ENCODE data around the gene TEAD3. TPM values are rescaled to one million over a fixed set of nuclear protein-coding genes. Genes with fewer than 3 reads are reported as not detected.
"Not testable (repeated sequence)": the region's sequence is repeated elsewhere in the genome, so short reads cannot be mapped to it uniquely, and the experiment has no call there.

TEAD3 gene
- 25.3 TPM for total RNA-seq
- long read RNA-seq, partial matches to known transcripts = 24 of 40 reads
- long read RNA-seq, other reads (novel, unspliced or antisense) = 16 of 40 reads

DNA sequence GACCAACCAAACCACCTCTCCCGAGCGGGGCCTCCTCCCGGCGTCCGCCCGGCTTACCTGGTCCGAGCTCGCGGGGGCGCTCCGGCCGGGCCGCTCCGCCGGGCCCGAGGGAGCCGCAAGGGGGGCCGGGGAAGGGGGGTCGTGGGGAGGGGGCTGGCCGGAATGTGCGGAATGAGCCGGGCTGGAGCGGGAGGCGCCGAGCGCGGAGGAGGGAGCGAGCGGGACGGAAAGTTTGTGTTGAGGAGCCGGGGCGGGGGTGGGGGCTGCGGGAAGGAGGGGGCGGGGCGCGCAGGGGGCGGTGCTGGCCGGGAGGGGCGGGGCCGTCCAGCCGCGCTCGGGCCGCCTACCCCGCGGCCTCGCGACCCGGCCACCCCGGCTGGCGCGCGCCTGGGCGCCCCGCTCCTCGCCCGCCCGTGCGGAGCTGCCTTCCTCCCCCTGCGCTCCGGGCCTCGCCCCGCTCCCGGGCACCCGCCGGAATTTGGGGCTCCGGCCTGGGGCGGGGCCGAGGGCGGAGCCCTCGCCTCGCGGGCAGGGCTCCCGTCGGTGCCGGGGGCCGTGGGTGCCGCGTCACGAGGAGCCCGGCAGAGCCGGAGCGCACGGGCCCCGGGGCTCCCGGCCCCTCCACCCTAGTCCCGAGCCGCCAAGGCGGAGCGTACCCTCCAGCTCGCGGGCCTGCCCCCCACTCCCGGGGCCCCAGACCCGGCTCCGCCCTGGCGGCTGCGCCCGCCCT lies at the start of gene TEAD3:
TEAD3 (minus strand) TSS at position 239 of the 730 bp plus-strand sequence.
- no peak for DNase-seq (ENCODE audit: low spot score)

DNA sequence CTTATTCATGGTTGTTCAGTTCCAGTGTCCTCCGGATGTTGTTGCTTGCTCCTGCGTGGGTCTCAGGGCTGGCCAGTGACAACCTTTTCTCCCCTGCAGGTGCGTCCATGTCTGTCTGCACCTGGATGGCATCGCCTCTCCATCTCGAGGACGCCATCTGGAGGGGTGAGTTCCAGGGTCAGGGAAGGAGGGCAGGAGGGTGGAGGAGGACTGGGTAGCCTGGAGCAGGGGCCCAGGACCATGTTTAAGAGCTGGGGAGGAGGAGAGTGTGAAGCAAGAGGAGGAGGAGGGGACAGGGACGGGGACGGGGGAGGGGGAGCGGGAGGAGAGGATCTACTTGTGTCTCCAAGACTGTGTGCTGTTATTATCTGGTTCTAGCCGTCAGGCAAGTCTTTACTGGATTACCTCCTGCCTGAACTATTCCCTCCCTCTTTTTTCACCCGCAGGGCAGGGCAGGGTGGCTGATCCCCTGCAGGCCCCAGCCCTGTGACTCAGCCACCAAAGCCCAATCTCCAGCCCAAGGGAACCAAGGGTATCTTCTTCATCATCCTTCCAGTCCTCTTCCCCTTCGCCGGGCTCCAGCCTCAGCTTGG lies 48.0 kb upstream of the TEAD3 start:
- DNase-seq (ENCODE audit: low spot score) = no peak

- DNase-seq (ENCODE audit: low spot score) = no peak
Observed at GRCh38 chr6:35543459-35544193, 46.7 kb upstream of the TEAD3 start.

DNA sequence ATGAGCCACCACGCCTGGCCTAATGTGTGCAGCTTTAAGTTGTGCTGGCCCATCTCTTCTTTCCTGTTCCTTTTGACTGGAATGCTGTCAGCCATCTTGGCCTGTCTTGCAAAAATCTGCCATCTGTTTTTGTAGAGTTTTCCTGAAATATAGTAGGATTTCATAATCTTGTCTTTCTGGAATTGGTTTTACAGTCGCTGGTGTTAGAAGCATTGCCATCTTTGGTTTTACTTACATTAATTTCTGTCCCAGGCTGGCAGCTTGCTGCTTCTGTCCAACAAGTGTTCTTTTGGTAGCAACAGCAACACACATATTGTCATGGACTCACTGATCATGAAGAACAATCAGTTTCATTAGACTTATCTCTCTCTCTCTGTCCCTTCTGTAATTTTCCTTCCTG lies 45.0 kb upstream of the TEAD3 start:
- no peak for DNase-seq (ENCODE audit: low spot score)

DNA sequence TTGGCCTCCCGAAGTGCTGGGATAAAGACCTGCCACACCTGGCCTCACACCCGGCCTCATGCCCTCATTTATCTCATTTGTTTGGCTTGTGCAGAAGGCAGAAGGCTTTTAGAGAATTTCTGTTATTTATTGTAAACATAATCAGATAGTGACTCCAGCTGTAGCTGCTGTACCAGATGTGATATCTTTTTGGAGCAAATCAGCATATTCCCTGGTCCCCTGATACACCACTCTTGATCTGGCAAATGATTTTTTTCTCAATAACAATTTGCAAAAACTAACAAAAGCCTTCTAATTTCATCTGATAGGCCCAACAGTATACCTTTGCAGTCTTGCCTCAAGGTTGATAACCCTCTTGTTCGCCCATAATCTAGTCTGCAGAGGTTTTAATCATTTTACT lies 42.3 kb upstream of the TEAD3 start:
- DNase-seq (ENCODE audit: low spot score) = no peak

DNA sequence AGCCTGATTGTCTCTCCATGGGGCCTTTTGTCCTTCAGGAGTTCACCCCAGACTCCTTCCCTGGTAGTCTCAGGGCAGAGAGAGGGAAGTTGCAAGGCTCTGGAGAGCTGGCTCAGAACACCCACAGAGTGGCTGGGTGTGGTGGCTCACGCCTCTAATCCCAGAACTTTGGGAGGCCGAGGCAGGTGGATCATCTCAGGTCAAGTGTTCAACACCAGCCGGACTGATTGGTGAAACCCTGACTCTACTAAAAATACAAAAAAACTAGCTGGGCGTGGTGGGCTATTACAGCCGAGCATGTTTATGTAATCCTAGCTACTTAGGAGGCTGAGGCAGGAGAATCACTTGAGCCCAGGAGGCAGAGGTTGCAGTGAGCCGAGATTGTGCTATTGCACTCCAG lies 39.0 kb upstream of the TEAD3 start:
- not testable (repeated sequence) for DNase-seq (ENCODE audit: low spot score)

GRCh38 chr6:35534407-35535170 lies 37.7 kb upstream of the TEAD3 start:
- DNase-seq (ENCODE audit: low spot score) = no peak

DNA sequence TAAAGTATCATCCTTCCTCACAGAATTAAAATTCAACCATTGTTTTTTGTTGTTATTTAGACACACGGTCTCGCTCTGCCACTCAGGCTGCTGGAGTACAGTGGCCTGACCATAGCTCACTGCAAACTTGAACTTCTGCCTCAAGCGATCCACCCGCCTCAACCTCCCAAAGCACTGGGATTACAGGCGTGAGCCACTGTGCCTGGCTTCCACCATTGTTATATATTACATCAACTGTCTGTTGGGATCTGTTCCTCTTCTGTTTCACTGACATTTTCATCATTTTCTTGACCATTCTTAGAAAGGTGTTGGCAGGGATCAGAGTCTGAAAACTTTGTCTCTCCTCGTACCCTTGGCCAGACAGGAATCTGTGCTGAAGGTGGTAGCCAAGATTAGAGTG lies 37.1 kb upstream of the TEAD3 start:
- no peak for DNase-seq (ENCODE audit: low spot score)

GRCh38 chr6:35532126-35532525 lies 35.2 kb upstream of the TEAD3 start:
- DNase-seq (ENCODE audit: low spot score) = no peak

GRCh38 chr6:35524380-35525020 lies 27.6 kb upstream of the TEAD3 start:
- DNase-seq (ENCODE audit: low spot score) = no peak

- peak; percentile 93 for DNase-seq (ENCODE audit: low spot score)
Observed at GRCh38 chr6:35522660-35523658, 26.1 kb upstream of the TEAD3 start.

DNA sequence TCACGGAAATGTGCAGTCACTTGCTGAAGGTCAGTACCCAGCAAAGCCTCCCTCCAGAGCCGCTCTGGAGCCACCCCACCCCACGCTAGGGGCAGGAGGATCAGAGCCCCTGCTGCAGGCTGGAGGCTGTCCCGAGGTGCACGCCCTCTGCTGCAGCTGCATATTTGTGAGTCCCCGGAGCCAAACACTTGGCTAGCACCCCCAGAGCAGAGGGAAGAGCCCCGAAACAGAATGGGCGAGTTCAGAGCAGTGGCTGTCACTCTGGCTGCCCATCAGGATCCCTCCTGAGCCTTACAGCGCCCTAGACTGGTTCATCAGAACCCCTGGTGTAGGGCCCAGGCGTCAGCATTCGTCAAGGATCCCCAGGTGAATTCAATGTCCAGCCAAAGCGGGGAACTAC lies 25.3 kb upstream of the TEAD3 start:
- no peak for DNase-seq (ENCODE audit: low spot score)

DNA sequence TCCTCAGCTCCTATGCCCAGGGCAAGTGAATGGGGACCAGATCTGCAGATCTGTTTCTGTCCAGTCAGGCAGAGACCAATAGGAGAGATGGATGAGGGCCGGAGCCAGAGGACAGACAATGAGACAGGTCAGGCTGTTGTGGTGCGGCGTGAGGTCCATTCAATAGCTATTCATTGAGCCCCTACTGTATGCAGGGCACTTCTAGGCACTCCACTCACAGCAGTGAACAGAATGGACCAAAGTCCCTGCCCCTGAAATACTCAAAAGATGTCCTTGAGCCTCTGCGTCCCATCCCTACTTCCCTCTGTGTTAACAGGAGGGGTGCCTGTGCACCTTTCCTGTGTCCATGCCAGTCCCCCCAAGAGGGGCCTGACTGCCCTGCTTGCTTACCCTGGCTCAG lies 24.4 kb upstream of the TEAD3 start:
- no peak for DNase-seq (ENCODE audit: low spot score)

- DNase-seq (ENCODE audit: low spot score) = no peak
Observed at GRCh38 chr6:35519313-35520015, 22.6 kb upstream of the TEAD3 start.

- no peak for DNase-seq (ENCODE audit: low spot score)
Observed at GRCh38 chr6:35518566-35519312, 21.9 kb upstream of the TEAD3 start.

DNA sequence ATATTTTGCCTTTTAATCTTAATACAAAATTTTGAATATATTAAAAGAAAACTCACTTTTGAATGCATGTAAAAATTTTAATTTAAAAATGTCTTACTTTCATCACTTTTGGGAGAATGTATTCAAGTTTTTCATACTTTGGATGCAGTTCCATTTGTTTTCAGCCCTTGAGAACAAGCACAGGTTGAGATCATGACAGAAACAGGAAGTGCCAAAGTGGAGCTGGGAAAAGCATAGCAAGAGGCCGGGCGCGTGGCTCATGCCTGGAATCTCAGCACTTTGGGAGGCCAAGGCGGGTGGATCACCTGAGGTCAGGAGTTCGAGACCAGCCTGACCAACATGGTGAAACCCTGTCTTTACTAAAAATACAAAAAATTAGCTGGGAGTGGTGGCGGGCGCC lies 21.1 kb upstream of the TEAD3 start:
- DNase-seq (ENCODE audit: low spot score) = not testable (repeated sequence)

GRCh38 chr6:35516712-35517111 lies 19.8 kb upstream of the TEAD3 start:
- no peak for DNase-seq (ENCODE audit: low spot score)

DNA sequence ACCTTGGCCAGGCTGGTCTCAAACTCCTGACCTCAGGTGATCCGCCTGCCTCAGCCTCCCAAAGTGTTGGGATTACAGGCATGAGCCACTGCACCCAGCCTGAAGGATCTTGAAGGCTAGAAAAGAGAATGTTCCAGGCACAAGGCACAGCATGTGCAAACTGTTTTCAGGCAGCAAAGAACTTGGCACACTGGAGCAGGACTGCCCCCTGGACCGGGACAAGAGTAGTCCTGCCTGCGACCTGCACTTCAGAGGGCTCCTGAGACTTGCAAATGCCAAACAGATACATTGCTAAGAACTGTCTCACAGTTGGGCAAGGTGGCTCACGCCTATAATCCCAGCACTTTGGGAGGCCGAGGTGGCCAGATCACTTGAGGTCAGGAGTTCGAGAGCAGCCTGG lies 19.1 kb upstream of the TEAD3 start:
- DNase-seq (ENCODE audit: low spot score) = not testable (repeated sequence)

Measured in mesenteric fat pad (tissue), 1 donor.